Stimulated activated CD4-positive, alpha-beta T cell treated with anti-CD3 and anti-CD28 coated beads, Interleukin-12 subunit alpha, Interleukin-12 subunit beta, amount 100 ng/mL, for 48 hours (primary cell): ENCODE data around the gene ZSWIM7.
"Not testable (repeated sequence)": the region's sequence is repeated elsewhere in the genome, so short reads cannot be mapped to it uniquely, and the experiment has no call there.

ENCODE experiments used
- DNase-seq, 3 donors: peaks; one replicate each; pipeline ENCODE4 v3.0.0-alpha.2; 2020; ENCODE audit warnings: low read depth in 2 of 3, low spot score in 1 of 3

The ZSWIM7 gene

DNA sequence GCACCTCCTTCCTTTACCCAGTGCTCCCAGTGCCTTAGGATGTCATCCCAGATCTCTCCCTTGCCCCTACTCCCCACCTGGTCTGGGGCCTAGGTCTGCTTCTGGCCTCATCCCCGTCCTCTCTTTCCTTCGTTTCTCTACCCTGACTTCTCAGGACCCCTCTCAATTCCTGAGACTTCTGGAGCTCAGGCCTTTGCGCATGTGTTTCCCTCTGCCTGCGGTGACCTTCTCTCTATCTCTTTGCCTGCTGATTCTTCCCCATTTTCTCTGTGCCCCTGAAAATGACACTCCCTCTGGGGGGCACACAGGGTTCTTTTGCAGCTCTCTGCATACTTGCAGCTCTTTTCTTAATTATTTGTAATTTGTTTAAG, 41.0 kb downstream of the ZSWIM7 start:
- DNase-seq: no peak

DNA sequence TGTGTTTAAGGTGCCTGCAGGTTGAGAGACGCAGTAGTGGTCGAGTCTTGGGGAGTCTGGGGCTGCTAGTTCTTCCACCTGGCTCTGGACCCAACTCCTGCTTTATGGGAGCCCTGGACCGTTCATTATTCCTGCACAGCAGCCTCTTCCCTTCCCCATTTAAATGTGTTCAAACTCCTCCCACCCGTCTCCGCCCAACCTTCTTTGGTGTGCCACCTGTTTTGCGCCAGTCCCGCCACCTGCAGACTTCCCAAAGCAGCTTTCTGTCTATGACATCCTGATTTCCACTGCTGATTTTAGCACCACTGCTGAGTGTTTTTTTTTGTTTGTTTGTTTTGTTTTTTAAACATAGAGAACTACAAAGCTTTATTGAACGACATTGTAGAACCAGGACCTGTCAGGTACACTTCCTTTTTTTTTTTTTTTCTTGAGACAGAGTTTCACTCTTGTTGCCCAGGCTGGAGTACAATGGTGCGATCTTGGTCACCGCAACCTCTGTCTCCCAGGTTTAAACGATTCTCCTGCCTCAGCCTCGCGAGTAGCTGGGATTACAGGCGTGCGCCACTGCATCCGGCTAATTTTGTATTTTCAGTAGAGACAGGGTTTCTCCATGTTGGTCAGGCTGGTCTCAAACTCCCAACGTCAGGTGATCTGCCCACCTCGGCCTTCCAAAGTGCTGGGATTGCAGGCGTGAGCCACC, 41.7 kb downstream of the ZSWIM7 start:
- no peak for DNase-seq

DNA sequence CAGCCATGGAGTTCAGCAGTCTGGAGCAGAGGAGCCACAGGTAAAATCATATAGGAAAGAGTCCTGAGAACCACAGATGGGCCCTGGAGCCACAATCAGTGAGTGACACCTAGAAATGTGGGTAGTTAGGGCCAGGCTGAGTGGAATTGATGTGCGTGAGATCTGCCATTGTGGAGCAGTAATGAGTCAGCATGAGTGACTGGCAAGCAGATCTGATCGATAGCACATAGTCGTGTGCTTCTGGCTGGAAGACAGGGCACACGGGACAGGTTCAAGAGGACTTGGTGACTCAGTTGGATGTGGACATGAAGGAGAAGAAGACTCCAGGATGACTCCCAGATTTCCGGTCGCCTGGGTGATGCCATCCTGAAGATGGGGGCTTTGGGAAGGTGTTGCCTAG, 42.3 kb downstream of the ZSWIM7 start:
- peak in 2 of 3 donors; percentile 19 to 26 for DNase-seq

DNA sequence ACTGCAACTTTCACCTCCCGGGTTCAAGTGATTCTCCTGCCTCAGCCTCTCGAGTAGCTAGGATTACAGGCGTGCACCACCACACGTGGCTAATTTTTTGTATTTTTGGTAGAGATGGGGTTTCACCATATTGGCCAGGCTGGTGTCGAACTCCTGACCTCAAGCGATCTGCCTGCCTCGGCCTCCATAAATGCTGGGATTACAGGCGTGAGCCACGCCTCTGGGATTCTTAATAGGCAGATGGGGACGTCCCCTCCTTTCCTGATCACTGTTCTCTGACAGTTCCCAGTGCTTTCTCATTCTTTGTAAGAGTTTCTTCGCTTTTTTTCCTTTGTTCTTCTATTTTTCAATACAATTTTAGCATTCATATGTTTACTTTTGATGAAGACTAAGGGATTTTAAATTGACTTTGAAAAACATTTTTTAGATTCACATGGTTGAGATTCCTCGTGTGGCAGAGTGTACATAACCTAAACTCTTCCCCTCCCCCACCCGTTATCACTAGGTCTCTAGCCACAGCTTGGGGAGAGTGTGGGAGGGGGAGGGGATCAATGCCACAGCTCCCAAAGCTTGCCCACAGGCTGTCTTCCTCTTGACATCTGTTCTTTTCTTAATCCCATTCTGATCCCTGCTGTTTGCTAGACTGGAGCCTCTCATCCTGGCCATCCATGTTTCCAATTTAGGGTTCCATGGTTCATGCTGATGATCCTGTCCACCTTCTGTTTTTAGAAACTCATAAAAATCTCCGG, 43.5 kb downstream of the ZSWIM7 start:
- no peak for DNase-seq

DNA sequence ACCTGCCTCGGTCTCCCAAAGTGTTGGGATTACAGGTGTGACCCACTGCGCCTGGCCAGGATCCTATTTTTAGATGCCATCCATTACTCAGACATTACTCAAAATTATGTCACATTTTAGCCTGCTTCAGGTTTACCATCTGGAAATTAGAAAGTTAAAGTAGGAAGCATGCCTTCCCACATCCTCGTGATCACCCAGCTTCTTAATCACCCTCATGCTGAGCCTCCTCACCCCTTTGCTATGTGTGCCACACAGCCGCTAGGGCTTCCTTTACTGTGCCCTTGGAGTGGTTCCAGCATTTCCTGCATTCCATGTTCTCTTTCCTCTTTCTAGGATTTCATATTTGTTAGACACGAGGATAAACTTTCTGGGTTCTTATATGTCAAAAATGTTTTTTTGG, 45.3 kb downstream of the ZSWIM7 start:
- no peak for DNase-seq

DNA sequence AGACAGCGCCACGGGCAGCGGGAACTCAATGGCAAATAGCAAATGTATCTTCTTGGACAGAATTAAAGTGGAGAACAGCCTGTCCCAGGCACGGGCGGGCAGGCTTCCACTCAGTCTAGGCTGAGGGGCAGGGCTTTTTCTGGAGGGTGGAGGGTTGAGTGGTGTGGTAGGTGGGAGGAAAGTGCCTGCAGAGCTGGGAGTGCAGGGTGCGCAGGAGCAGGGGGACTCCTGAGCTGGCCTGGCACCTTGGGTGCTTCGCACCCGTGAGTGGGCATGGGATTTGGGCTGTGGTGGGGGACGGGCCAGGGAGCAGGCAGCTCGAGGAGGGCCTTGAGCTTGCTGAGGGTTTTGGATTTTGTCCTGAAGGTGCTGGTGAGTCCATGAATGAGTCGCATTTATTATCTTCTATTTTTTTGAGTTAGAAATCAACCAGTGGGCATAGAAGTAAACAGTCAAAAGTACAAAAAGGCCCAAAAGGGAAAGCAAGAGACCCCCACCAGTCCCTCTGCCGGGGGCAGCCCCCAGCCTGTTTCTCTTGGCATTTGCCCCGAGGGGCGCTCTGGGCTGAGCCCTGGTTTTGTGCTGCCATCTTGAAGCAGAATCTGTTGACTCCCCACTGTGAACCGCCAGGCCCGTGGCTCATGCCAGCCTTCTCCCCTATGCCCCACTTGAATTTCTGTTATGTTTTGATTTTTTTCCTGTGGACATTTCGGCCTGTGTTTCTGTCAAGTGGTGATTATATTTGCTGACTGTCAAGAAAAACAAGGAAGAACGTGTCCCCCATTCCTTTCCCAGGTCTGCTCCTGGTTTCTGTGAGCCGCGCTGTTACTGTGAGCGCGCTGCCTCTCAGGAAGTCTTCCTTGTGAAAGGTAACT, 46.4 kb downstream of the ZSWIM7 start:
- DNase-seq: no peak

DNA sequence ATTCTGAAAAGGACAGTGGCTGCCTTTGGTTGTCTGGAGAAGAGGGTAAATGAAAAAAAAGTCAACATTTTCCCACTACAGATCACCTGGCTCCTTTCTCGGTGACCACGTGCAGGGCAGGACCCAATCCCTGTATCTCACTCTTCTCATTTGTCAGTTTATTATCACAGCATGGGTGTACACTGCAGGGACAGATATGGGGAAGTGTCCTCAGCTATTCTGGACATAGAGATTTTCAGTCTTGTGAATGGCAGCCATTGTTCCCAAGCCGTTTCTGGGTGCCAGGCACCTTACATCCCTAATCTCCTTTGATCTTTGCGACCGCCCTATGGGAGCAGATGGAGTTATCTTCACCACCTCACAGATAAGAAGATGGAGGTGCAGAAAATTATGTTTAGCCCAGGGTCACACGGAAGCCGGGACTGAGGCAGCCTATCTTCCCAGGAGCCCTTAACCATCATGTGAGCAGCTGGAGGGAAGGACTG, 47.4 kb downstream of the ZSWIM7 start:
- no peak for DNase-seq

DNA sequence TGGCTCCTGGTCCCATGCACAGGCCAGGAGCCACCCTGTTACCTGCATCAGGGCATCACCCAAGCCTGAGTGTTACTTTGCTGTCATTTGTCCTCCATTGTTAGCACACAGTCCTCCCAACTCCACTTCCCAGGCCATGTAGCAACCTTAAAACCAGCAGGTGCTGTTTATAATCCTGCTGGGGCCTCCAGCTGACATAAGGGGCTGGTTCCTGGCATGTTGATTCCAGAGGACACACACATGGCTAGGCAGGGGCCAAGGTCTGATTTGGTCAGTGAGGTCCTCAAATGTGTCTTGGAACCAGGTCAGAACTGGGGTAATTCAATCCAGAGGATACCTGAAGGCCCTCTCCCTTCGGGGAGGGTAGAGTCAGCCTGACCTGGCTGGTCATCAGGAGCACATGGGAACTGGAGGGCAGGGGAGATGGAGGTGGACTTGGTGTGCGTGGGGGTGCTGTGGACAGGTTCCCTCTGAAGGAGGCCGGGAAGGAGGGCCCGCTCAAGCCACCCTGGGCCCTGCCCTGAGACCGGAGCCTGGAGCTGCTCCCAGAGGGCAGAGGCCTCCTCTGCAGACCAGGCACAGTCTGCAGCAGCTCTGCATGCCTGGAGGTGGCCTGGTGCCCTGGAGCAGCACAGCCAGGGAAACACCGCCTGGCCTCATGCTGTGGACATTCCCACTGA, 48.0 kb downstream of the ZSWIM7 start:
- DNase-seq: no peak

DNA sequence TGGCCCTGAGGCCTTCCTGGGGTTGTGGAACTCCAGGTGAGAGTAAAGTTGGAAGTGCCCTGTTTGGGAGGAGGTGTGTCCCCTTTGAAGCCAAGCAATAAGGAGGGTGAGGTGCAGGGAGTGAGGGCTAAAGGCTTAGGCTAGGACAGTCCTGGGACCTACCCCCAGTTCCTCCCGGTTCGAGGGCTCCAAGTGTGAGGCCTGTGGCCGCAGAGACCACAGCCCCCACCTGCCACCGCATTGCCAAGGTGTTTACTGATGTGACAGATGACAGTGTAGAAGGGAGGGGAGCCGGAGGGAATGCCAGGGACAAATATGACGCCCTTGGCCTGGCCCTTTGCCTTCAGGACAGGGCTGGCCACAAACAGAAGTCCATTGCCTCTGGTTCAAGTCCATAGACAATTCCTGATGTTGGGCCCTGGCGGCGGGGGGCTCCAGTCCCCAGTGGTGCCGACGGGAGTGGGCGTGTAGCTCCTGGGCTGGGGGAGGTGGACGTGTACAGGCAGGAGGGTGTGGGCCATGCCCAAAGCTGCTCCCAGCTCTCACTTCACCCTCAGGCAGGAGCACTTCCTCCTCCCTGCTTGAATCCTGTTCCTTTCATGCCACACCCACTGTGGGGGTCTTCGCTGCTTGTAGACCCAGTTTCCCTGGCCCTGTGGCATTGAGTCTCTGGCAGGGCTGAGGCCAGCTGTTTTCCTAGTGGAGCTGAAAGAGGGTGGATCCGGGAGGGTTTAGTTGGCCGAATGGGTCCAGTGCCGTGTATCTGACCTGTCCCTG, 51.3 kb downstream of the ZSWIM7 start:
- no peak for DNase-seq

DNA sequence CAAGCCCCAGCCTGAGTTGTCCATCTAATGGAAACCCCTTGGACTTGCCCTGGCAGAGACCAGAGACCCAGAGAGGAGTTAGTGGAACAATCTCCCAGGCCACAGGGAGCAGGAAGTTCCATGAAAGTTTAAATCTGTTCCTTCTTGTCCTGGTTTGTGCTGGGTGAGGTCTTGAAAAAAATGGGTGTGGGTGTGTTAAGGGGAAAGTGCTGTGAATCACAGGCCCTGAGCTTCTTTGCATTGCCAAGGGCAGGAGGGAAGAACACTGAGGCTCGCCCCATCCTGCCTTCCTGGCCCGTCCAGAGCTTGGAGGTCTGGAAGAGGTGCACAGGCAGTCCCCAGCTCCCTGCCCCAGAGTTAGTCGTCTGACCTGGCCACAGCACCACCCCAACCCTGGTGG, 52.2 kb downstream of the ZSWIM7 start:
- no peak for DNase-seq

DNA sequence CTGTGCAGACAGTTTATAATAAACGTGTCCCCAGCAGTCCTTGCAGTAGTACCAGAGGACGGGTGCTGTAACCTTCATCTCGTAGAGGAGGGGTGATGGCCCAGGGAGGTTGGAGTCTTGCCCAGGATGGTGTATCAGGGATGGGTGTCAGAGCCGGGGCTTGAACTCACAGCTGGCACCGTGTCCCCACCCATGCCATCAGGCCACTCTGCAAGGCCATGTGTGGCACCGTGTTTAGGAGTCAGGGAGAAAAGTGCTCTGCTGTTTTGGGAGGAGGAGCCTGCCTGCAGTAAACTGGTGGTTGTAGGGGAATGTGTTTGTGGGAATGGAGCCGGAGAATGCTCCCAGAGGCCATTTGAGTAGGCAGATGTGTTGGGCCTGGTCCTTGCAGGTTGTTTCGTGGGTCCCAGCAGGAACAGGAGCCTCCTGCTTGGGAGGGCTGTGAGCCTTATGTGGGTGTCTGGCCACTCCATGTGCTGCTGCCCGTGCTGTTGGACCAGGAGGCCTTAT, 52.8 kb downstream of the ZSWIM7 start:
- no peak for DNase-seq

DNA sequence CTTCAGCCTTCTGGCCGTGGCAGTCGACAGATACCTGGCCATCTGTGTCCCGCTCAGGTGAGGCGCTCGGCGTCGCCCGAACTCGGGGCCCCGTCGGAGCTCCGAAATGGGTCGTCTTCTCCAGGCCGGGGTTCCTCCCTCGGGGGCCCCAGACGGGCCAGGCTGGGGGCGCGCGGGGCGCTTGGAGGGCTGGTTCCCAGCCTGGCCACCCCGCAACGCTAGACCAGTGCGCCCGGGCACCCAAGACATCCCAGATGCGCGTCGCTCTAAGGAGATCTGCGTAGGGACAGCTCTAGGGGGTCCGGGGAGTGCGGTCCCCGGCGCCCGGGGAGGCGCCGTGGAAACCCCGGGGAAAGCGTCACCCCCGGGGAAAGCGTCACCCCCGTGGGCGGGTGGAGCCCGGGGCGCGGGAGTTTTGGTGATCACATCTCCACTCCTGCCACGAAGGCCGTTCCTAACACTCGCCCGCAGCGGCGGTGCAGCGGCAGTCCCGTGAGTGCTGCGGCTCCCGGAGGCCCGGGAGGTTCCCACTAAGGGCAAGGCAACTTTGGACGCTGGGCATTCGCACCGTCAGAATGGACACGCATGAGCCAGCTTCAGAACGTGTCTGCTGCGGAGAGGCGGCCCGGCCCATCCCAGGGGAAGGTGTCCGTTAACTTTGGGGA, 53.8 kb downstream of the ZSWIM7 start:
- no peak for DNase-seq

DNA sequence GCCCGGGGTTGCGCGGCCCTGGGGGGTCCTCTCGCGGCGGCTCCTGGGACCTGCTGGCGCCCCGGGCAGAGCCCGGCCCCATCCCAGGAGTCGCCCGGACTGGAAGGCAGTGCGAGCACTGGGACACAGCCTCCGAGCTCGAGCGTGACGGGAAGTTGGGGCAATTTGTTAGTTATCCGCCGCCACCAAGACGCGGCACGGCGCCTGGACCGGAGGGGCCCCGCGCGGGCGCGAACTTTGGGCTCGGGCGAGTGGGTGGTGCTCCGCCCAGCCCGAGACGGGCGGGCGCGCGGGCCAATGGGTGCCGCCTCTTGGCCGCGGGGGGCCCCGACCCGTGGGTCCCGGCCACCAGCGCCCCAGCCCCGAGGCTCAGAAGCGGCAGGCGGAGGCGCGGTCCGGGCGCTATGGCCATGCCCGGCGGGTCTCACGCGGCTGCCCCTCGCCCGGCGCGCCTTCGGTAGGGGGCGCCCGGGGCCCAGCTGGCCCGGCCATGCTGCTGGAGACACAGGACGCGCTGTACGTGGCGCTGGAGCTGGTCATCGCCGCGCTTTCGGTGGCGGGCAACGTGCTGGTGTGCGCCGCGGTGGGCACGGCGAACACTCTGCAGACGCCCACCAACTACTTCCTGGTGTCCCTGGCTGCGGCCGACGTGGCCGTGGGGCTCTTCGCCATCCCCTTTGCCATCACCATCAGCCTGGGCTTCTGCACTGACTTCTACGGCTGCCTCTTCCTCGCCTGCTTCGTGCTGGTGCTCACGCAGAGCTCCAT, 54.6 kb downstream of the ZSWIM7 start, which contains the start of gene ADORA2B:
ADORA2B (plus strand) TSS at position 372 of the 768 bp plus-strand sequence; CDS start at position 491, 119 bp downstream.
- DNase-seq: peak in 2 of 3 donors; percentile 8 to 45

DNA sequence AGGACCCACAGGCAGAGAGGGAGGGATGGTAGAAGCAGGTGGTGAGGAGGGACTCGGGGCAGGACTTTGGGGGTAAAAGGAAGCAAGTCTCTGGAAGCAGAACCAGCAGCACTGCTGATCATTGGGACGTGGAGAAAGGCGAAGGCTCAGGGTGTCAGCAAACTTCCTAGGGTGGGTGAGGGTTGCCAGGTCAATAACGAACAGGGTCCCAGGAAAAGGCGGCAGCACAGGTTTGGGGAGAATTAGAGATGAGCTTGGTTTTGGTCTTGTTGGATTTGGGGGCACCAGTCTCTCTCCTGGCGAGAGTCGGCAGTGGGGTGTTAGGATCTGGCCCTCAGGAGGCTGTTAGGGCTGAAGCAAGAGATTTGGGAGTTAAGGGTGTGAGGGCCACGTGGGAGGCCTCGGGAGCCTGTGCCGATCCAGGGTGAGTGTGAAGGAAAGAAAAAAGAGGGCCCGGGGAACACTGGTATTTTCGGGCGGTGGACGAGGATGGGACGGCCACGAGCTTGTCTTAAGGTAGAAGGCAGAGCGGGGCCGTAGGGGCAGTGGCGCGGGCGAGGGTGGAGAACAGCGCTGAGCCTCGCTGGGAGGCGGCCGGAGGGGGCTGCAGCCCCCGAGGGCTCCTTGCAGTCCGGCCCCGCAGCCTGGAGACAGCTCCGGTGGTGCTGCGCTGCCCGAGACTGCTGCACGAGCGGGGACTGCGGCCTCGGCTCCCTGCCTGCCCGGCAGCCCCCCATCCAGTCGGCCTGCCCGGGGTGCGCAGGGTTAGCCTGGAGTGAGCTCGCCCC, 55.3 kb downstream of the ZSWIM7 start:
- no peak for DNase-seq

DNA sequence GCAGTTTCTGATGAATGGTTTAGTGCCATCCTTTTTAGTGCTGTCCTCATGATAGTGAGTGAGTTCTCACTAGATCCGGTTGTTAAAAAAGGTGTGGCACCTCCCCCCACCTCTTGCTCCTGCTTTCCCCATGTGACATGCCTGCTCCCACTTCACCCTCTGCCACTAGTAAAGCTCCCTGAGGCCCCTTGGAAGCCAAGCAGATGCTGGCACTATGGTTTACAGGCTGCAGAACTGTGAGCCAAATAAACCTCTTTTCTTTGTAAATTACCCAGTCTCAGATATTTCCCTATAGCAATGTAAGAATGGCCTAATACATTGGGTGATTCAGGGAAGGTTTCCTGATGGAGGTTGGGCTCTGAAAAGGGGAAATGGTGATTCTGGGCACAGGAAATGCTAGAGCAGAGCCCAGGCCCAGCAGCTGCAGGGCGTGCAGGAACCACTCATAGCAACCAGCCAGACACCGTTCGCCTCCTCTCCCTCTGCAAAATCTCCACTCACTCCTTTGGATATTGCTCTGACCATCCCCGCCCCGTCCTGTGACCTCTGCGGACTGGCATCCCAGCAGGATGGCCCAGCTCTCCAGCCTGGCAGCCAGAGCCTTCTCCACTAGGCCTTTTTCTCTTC, 57.2 kb downstream of the ZSWIM7 start:
- DNase-seq: no peak

DNA sequence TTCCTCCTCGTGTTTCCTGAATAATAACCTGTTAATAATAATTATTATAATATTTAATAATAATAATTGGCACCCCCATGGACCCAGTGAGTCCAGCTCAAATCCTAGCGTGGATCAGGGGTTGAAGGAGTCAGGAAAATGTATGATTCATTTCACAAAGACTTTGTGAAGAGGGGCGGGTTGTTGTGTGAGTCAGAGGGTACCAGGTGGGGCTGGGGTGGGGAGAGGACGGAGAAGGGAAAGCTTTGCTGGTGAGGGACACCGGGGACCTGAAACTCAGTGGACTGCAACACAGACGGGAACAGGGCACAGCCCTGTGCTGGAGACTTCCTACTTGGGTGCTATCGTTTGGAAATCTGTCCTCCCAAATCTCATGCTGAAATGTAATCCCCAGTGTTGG, 57.7 kb downstream of the ZSWIM7 start:
- no peak for DNase-seq

DNA sequence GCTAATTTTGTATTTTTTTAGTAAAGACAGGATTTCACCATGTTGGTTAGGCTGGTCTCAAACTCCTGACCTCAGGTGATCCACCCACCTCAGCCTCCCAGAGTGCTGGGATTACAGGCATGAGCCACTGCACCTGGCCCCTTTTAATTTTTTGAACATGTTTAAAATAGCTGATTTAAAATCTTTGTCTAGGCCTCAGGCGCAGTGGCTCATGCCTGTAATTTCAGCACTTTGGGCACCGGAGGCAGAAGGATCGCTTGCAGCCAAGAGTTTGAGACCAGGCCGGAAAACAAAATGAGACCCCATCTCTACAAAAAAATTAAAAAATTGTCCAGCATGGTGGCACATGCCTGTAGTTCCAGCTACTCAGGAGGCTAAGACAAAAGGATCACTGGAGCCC, 63.0 kb downstream of the ZSWIM7 start:
- DNase-seq: not testable (repeated sequence)
